ENCODE measurements around the gene RNGTT.

Gene RNGTT

GRCh38 chr6:88708197-88708744, 255.1 kb downstream of the RNGTT start:
- DNase-seq, result no peak

GRCh38 chr6:88705601-88706000, 257.8 kb downstream of the RNGTT start:
- DNase-seq, result no peak

- DNase-seq, result no peak
Observed at GRCh38 chr6:88704980-88705379, 258.4 kb downstream of the RNGTT start.

- DNase-seq, result no peak
Observed at GRCh38 chr6:88702956-88703556, 260.4 kb downstream of the RNGTT start.

- no peak for DNase-seq
Observed at GRCh38 chr6:88698661-88699060, 264.8 kb downstream of the RNGTT start.

GRCh38 chr6:88695937-88696336, 267.5 kb downstream of the RNGTT start:
- no peak for DNase-seq

- no peak for DNase-seq
Observed at GRCh38 chr6:88683734-88684133, 279.7 kb downstream of the RNGTT start.

GRCh38 chr6:88680654-88681053, 282.8 kb downstream of the RNGTT start:
- no peak for DNase-seq

- DNase-seq, result no peak
Observed at GRCh38 chr6:88679841-88680240, 283.6 kb downstream of the RNGTT start.

- no peak for DNase-seq
Observed at GRCh38 chr6:88677356-88677755, 286.1 kb downstream of the RNGTT start.

GRCh38 chr6:88671624-88672023, 291.8 kb downstream of the RNGTT start:
- no peak for DNase-seq

GRCh38 chr6:88670369-88670768, 293.0 kb downstream of the RNGTT start:
- no peak for DNase-seq

- no peak for DNase-seq
Observed at GRCh38 chr6:88669475-88669874, 293.9 kb downstream of the RNGTT start.

- no peak for DNase-seq
Observed at GRCh38 chr6:88666901-88667300, 296.5 kb downstream of the RNGTT start.

- DNase-seq, result no peak
Observed at GRCh38 chr6:88665131-88665530, 298.3 kb downstream of the RNGTT start.

- DNase-seq, result no peak
Observed at GRCh38 chr6:88663801-88664200, 299.6 kb downstream of the RNGTT start.

- DNase-seq, result no peak
Observed at GRCh38 chr6:88662653-88663174, 300.7 kb downstream of the RNGTT start.

GRCh38 chr6:88662163-88662580, 301.2 kb downstream of the RNGTT start:
- no peak for DNase-seq

GRCh38 chr6:88661136-88661535, 302.3 kb downstream of the RNGTT start:
- no peak for DNase-seq

- DNase-seq, result no peak
Observed at GRCh38 chr6:88655586-88655985, 307.8 kb downstream of the RNGTT start.

- DNase-seq, result no peak
Observed at GRCh38 chr6:88653936-88654335, 309.5 kb downstream of the RNGTT start.

GRCh38 chr6:88651400-88651799, 312.0 kb downstream of the RNGTT start:
- no peak for DNase-seq

- no peak for DNase-seq
Observed at GRCh38 chr6:88650979-88651378, 312.4 kb downstream of the RNGTT start.

- no peak for DNase-seq
Observed at GRCh38 chr6:88650029-88650619, 313.3 kb downstream of the RNGTT start.

All from activated CD4-positive, alpha-beta T cell treated with anti-CD3 and anti-CD28 coated beads, Interleukin-2, amount 50 U/mL, for 4 hours (primary cell).